Liver (tissue), 9 donors: ENCODE results near the gene SYNPO. TPM values are rescaled to one million over a fixed set of nuclear protein-coding genes. Genes with fewer than 3 reads are reported as not detected.

Experiments used
- DNase-seq: peaks from one replicate; pipeline ENCODE4 v3.0.0-alpha.2; 2017; ENCODE audit warnings: low spot score
- H3K27ac ChIP-seq, 2 donors: one replicate each; pipeline ENCODE4 v1.7.0; 2013; ENCODE audit warnings: inconsistent platforms in 2 of 2, low read length in 2 of 2, control low read depth in 1 of 2, low read depth in 1 of 2, mild to moderate bottlenecking in 1 of 2
- H3K27me3 ChIP-seq, 4 donors: one replicate each; pipeline versions ENCODE4 v1.6.1 to v1.7.0; 2013; ENCODE audit warnings: low read length in 3 of 4, inconsistent platforms in 1 of 4, mild to moderate bottlenecking in 1 of 4, moderate library complexity in 1 of 4; ENCODE audit not compliant: control insufficient read depth in 4 of 4, insufficient read depth in 4 of 4
- H3K36me3 ChIP-seq, 4 donors: one replicate each; pipeline versions ENCODE4 v1.6.1 to v1.7.0; 2013; ENCODE audit warnings: low read length in 3 of 4, mild to moderate bottlenecking in 3 of 4, low read depth in 1 of 4, moderate library complexity in 1 of 4; ENCODE audit not compliant: control insufficient read depth in 4 of 4, insufficient read depth in 3 of 4
- H3K4me1 ChIP-seq, 4 donors: one replicate each; pipeline versions ENCODE4 v1.6.1 to v1.7.0; 2013; ENCODE audit warnings: low read length in 3 of 4, mild to moderate bottlenecking in 3 of 4, moderate library complexity in 1 of 4; ENCODE audit not compliant: control insufficient read depth in 4 of 4, insufficient read depth in 4 of 4
- H3K4me3 ChIP-seq, 3 donors: one replicate each; pipeline versions ENCODE4 v1.6.1 to v1.7.0; 2013; ENCODE audit warnings: low read length in 3 of 3, control low read depth in 1 of 3, low read depth in 1 of 3, mild to moderate bottlenecking in 1 of 3
- H3K9ac ChIP-seq, 2 donors: one replicate each; pipeline ENCODE4 v1.7.0; 2013; ENCODE audit warnings: low read length in 2 of 2, mild to moderate bottlenecking in 2 of 2, moderate library complexity in 2 of 2, control low read depth in 1 of 2, low read depth in 1 of 2
- H3K9me3 ChIP-seq, 4 donors: one replicate each; pipeline versions ENCODE4 v1.6.1 to v1.7.0; 2013; ENCODE audit warnings: low read length in 3 of 4; ENCODE audit not compliant: control insufficient read depth in 4 of 4
- FOXA1 ChIP-seq: IDR thresholded peaks from 2 replicates; pipeline ENCODE4 v1.6.1; 2016; ENCODE audit warnings: antibody characterized with exemption
- HNF4A ChIP-seq, 2 donors: conservative IDR thresholded peaks; 2 replicates each; pipeline ENCODE4 v1.6.1; 2016; ENCODE audit warnings: antibody characterized with exemption in 2 of 2, mild to moderate bottlenecking in 2 of 2
- HNF4G ChIP-seq: IDR thresholded peaks from 2 replicates; pipeline ENCODE4 v1.6.1; 2016; ENCODE audit warnings: antibody characterized with exemption
- NR2F2 ChIP-seq: IDR thresholded peaks from 2 replicates; pipeline ENCODE4 v1.6.1; 2016; ENCODE audit warnings: antibody characterized with exemption
- RAD21 ChIP-seq, 2 donors: IDR thresholded peaks; 2 replicates each; pipeline ENCODE4 v1.6.1; 2016; ENCODE audit warnings: antibody characterized with exemption in 2 of 2, mild to moderate bottlenecking in 2 of 2
- SP1 ChIP-seq: IDR thresholded peaks from 2 replicates; pipeline ENCODE4 v1.6.1; 2018; ENCODE audit warnings: antibody characterized with exemption, mild to moderate bottlenecking
- TAF1 ChIP-seq: conservative IDR thresholded peaks from 2 replicates; pipeline ENCODE4 v1.6.1; 2016; ENCODE audit warnings: antibody characterized with exemption, mild to moderate bottlenecking
- YY1 ChIP-seq: IDR thresholded peaks from 2 replicates; pipeline ENCODE4 v1.6.1; 2016; ENCODE audit warnings: antibody characterized with exemption, mild to moderate bottlenecking
- WGBS: extraction: QIAGEN DNeasy Blood & Tissue Kit; methylation state at CpG from one replicate; pipeline ENCODE4 v1.1.7; 2013; 5-methylcytosine and 5-hydroxymethylcytosine counted together
- polyA plus RNA-seq, 2 donors: library from polyadenylated mRNA; stranded (reverse) in 1 of 2; unstranded in 1 of 2; fragments of 200-250 nt in 1 of 2; fragments of >200 nt in 1 of 2; fragmentation: Nextera tagmentation in 1 of 2; extraction: Ambion mirVana in 1 of 2; gene quantifications; one replicate each; pipeline versions ENCODE4 v1.2.1 to v1.2.3, GENCODE V29; 2013 to 2015
- total RNA-seq, 2 donors: library from RNA; depleted of rRNA; stranded (reverse); fragments of >200 nt; gene quantifications; one replicate each; pipeline ENCODE4 v1.2.3, GENCODE V29; 2014
- TF ChIP-seq, protein P1 (sequence below): IDR thresholded peaks from 2 replicates; pipeline ENCODE4 v1.6.1; 2016; ENCODE audit warnings: antibody characterized with exemption
- TF ChIP-seq, protein P2 (sequence below): fragments of 150-350 bp; IDR thresholded peaks from 2 replicates; pipeline ENCODE4 v1.5.1; 2017; ENCODE audit warnings: improper control_type of control experiment, low read depth, low read length; ENCODE audit not compliant: missing input control
- TF ChIP-seq, protein P3 (sequence below): IDR thresholded peaks from 2 replicates; pipeline ENCODE4 v1.6.1; 2016; ENCODE audit warnings: antibody characterized with exemption
- TF ChIP-seq, protein P4 (sequence below): IDR thresholded peaks from 2 replicates; pipeline ENCODE4 v1.6.1; 2016; ENCODE audit warnings: antibody characterized with exemption
- donor health status: healthy.
- donor health status: healthy.
- donor health status: healthy.
- donor health status: healthy.
- donor health status: healthy.

SYNPO gene
- total and polyA plus RNA-seq, 4 donors, result 1.1 to 36.6 (median 10.7) TPM

DNA sequence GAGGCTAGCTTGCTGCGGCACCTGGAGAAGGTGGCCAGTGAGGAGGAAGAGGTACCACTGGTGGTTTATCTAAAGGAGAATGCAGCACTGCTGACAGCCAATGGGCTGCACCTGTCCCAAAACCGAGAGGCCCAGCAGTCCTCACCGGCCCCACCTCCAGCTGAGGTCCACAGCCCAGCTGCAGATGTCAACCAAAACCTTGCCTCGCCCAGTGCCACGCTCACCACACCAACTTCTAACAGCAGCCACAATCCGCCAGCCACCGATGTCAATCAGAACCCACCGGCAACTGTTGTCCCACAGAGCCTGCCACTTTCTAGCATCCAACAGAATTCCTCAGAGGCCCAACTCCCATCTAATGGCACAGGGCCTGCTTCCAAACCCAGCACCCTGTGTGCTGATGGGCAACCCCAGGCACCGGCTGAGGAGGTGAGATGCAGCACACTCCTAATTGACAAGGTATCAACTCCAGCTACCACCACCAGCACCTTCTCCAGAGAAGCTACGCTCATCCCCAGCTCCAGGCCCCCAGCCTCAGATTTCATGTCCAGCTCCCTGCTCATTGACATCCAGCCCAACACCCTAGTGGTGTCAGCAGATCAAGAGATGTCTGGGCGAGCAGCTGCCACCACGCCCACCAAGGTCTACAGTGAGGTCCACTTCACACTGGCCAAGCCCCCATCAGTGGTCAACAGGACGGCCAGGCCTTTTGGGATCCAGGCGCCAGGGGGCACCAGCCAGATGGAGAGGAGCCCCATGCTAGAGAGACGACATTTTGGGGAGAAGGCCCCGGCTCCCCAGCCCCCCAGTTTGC lies 8.0 kb downstream of the SYNPO start (continued):
- TF ChIP-seq, protein P1, sequence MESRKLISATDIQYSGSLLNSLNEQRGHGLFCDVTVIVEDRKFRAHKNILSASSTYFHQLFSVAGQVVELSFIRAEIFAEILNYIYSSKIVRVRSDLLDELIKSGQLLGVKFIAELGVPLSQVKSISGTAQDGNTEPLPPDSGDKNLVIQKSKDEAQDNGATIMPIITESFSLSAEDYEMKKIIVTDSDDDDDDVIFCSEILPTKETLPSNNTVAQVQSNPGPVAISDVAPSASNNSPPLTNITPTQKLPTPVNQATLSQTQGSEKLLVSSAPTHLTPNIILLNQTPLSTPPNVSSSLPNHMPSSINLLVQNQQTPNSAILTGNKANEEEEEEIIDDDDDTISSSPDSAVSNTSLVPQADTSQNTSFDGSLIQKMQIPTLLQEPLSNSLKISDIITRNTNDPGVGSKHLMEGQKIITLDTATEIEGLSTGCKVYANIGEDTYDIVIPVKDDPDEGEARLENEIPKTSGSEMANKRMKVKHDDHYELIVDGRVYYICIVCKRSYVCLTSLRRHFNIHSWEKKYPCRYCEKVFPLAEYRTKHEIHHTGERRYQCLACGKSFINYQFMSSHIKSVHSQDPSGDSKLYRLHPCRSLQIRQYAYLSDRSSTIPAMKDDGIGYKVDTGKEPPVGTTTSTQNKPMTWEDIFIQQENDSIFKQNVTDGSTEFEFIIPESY, result no peak
- TF ChIP-seq, protein P2, sequence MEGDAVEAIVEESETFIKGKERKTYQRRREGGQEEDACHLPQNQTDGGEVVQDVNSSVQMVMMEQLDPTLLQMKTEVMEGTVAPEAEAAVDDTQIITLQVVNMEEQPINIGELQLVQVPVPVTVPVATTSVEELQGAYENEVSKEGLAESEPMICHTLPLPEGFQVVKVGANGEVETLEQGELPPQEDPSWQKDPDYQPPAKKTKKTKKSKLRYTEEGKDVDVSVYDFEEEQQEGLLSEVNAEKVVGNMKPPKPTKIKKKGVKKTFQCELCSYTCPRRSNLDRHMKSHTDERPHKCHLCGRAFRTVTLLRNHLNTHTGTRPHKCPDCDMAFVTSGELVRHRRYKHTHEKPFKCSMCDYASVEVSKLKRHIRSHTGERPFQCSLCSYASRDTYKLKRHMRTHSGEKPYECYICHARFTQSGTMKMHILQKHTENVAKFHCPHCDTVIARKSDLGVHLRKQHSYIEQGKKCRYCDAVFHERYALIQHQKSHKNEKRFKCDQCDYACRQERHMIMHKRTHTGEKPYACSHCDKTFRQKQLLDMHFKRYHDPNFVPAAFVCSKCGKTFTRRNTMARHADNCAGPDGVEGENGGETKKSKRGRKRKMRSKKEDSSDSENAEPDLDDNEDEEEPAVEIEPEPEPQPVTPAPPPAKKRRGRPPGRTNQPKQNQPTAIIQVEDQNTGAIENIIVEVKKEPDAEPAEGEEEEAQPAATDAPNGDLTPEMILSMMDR, result no peak
- no peak for TF ChIP-seq HNF4A (conservative IDR thresholded peaks at IDR 0.05)
- TF ChIP-seq, protein P3, sequence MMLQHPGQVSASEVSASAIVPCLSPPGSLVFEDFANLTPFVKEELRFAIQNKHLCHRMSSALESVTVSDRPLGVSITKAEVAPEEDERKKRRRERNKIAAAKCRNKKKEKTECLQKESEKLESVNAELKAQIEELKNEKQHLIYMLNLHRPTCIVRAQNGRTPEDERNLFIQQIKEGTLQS, result no peak
- TF ChIP-seq NR2F2, result no peak
- TF ChIP-seq, protein P4, sequence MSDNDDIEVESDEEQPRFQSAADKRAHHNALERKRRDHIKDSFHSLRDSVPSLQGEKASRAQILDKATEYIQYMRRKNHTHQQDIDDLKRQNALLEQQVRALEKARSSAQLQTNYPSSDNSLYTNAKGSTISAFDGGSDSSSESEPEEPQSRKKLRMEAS, result no peak

DNA sequence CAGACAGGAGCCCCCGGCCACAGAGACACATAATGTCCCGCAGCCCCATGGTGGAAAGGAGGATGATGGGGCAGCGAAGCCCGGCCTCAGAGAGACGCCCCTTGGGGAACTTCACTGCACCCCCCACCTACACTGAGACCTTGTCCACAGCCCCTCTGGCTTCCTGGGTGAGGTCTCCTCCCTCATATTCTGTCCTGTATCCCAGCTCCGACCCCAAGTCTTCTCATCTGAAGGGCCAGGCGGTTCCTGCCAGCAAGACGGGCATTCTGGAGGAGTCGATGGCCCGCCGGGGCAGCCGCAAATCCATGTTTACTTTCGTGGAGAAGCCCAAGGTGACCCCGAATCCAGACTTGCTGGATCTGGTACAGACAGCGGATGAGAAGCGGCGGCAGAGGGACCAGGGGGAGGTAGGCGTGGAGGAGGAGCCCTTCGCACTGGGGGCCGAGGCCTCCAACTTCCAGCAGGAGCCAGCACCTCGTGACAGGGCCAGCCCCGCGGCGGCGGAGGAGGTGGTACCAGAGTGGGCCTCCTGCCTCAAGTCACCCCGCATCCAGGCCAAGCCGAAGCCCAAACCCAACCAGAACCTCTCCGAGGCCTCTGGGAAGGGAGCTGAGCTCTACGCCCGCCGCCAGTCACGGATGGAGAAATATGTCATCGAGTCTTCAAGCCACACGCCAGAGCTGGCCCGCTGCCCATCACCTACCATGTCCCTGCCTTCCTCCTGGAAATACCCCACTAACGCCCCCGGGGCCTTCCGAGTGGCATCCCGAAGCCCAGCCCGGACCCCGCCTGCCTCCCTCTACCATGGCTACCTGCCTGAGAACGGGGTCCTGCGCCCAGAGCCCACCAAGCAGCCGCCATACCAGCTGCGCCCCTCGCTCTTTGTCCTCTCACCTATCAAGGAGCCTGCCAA lies 8.9 kb downstream of the SYNPO start:
- H3K27ac ChIP-seq, result no peak overlapping the region
- H3K36me3 ChIP-seq, result peaks cover 12 to 34% (median 20%) of the 10 kb centered on the region in 4 donors
- H3K9ac ChIP-seq, result no peak overlapping the region
- 94% methylated on average over 46 of the region's 46 CpGs for WGBS
- no peak overlapping the region for H3K4me3 ChIP-seq
- TF ChIP-seq RAD21 (IDR thresholded peaks at IDR 0.05), result no peak
- no peaks in the 10 kb centered on the region for H3K27me3 ChIP-seq
- H3K4me1 ChIP-seq, result peaks cover 4 to 21% (median 16%) of the 10 kb centered on the region in 4 donors
- H3K9me3 ChIP-seq, result no peaks in the 10 kb centered on the region
- no peak for DNase-seq

DNA sequence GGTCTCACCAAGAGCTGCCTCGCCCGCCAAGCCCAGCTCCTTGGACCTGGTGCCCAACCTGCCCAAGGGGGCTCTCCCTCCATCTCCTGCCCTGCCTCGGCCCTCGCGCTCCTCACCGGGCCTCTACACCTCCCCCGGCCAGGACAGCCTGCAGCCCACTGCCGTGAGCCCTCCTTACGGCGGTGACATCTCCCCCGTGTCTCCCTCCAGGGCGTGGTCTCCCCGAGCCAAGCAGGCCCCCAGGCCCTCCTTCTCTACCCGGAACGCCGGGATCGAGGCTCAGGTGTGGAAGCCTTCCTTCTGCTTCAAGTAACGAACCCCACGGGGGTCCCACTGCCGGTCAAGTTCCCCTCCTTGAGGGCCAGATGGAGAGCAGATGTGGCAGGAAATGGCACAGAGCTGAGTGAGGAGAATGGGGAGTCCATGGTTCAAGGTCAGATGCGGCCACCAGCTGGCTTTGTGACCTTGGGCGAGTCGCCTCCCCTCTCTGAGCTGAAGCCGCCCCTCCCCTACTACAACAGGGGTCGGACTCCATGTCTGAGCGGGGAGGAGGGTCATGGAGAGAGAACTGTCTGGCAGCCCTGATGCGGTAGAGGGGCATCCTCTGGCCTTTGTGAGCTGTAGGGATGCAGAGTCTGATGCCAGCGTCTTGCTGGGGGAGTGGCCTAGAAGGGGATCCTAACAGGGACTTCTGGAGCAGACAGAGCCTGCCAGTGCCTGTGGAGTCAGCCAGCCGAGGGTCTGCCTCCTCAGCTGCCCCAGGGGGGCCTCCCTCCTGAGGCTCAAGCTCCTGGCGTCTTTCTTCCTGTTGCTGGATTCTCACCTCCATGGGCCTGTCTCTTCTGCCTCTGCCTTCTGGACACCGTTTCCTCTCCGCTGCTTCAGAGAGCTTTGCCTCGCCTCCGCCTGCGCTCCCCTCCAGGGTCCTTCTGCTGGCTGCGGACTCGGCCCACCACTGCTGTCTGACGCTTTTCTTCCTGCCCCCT lies 9.9 kb downstream of the SYNPO start:
- WGBS, result 92% methylated on average over 38 of the region's 38 CpGs
- no peak for TF ChIP-seq TAF1
- TF ChIP-seq RAD21 (IDR thresholded peaks at IDR 0.05), result no peak
- TF ChIP-seq, protein P2, result no peak
- no peak for TF ChIP-seq NR2F2
- TF ChIP-seq, protein P1, result no peak
- no peak for TF ChIP-seq FOXA1
- TF ChIP-seq, protein P3, result no peak
- no peak for TF ChIP-seq HNF4G
- TF ChIP-seq YY1, result no peak
- no peak for TF ChIP-seq SP1
- H3K4me1 ChIP-seq, result peaks cover 0 to 13% (median 6%) of the 10 kb centered on the region in 4 donors
- no peaks in the 10 kb centered on the region for H3K27me3 ChIP-seq
- DNase-seq, result no peak
- H3K27ac ChIP-seq, result no peak overlapping the region
- H3K9me3 ChIP-seq, result no peaks in the 10 kb centered on the region
- H3K9ac ChIP-seq, result no peak overlapping the region
- peaks cover 12 to 34% (median 20%) of the 10 kb centered on the region in 4 donors for H3K36me3 ChIP-seq
- no peak overlapping the region for H3K4me3 ChIP-seq
